Measurements from ENCODE around the gene PPARA. TPM values are rescaled to one million over a fixed set of nuclear protein-coding genes. Genes with fewer than 3 reads are reported as not detected.

Gene PPARA
- total and polyA plus RNA-seq, 2 of the 4 experiments (the other 2 are of a cell fraction), result 3.1 to 7.0 TPM

DNA sequence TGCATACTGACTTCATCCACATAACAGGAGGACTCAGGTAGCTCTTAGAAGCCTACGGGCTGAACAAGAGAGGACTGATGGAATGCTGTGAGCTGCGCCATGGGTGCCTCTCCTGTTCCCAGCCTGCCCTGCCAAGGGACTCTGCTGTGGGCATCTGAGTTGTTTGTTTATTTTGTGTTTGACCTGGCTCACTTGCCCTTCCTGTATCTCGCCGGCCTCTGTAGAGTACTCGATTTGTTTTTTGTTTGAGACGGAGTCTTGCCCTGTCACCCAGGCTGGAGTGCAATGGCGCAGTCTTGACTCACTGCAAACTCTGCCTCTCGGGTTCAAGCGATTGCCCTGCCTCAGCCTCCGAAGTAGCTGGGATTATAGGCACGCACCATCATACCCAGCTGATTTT, 119.2 kb downstream of the PPARA start:
- Histone ChIP-seq H3K56ac (ENCODE audit: extremely low read depth, insufficient read depth, low read length) (no peak overlapping the region), H3K4me1 (ENCODE audit: control insufficient read depth, insufficient read depth, low read length) (peaks cover 10% of the 10 kb centered on the region), H3K18ac (ENCODE audit: low read depth, low read length) (no peak overlapping the region), H3K27me3 (ENCODE audit: control insufficient read depth, insufficient read depth, low read length) (no peaks in the 10 kb centered on the region), H2BK5ac (ENCODE audit: low read depth, low read length, poor library complexity, severe bottlenecking) (no peak overlapping the region), H3K27ac (ENCODE audit: insufficient read depth, low read length) (no peak overlapping the region), H2BK15ac (ENCODE audit: low read depth, low read length) (no peak overlapping the region), H3K9me1 (ENCODE audit: insufficient read depth, low read length) (peaks cover 11% of the 10 kb centered on the region), H3K4me2 (ENCODE audit: low read depth, low read length) (no peak overlapping the region; the same call in 1 of the 2 replicates), H4K20me1 (ENCODE audit: insufficient read depth, low read length) (0 out of 2 replicates have a peak, but pooled peaks cover 5% of the 10 kb centered on the region), H2AK9ac (replicated peaks; ENCODE audit: low read depth, low read length, poor library complexity) (peak overlapping the region; percentile 70), H3K4me3 (ENCODE audit: insufficient read depth, low read depth, low read length) (no peak overlapping the region), H3K9ac (ENCODE audit: low read depth, low read length) (no peak overlapping the region), H2BK120ac (ENCODE audit: low read depth, low read length) (no peak overlapping the region), H2AFZ (replicated peaks; ENCODE audit: low read length, poor library complexity) (peak overlapping the region; percentile 11), H3K14ac (replicated peaks; ENCODE audit: low read depth, low read length) (peak overlapping the region; percentile 41; the same call in 1 of the 2 replicates), H3K79me1 (ENCODE audit: low read depth in 1 of 2, low read length in 2 of 2) (peaks cover 15 to 24% of the 10 kb centered on the region in 2 experiments), H3K4ac (ENCODE audit: low read depth, low read length) (peak overlapping the region; percentile 30; the same call in 1 of the 2 replicates), H3K36me3 (ENCODE audit: control insufficient read depth, insufficient read depth, low read length) (peaks cover 30% of the 10 kb centered on the region), H2AK5ac (ENCODE audit: low read depth, low read length) (no peak overlapping the region), H2BK20ac (ENCODE audit: low read depth, low read length) (no peak overlapping the region), H4K8ac (ENCODE audit: low read depth in 2 of 2, low read length in 2 of 2) (no peak overlapping the region), H4K5ac (ENCODE audit: low read depth, low read length) (no peak overlapping the region), H3K23ac (ENCODE audit: low read depth, low read length) (0 out of 2 replicates have a peak overlapping the region, but pooled peaks have one; percentile 73), H3K9me3 (ENCODE audit: control insufficient read depth, insufficient read depth, low read length) (no peaks in the 10 kb centered on the region), H4K91ac (ENCODE audit: insufficient read depth, low read depth, low read length) (no peak overlapping the region)
- ATAC-seq (ENCODE audit: low read depth) (no peak), DNase-seq (no peak)
- BruUV-seq (replicated peaks), result no TSS peak
- in situ Hi-C loops (cut with MboI; ENCODE audit: low sequenced_read_pairs) (no loop called here), dilution Hi-C loops (cut with HindIII; ENCODE audit: low sequenced_read_pairs, unreplicated experiment) (no loop called here), intact Hi-C loops (cut with micrococcal nuclease) (no loop called here)
- TF ChIP-seq, protein P1, sequence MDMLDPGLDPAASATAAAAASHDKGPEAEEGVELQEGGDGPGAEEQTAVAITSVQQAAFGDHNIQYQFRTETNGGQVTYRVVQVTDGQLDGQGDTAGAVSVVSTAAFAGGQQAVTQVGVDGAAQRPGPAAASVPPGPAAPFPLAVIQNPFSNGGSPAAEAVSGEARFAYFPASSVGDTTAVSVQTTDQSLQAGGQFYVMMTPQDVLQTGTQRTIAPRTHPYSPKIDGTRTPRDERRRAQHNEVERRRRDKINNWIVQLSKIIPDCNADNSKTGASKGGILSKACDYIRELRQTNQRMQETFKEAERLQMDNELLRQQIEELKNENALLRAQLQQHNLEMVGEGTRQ (IDR thresholded peaks at IDR 0.05; ENCODE audit: low read depth, low read length), result no peak
- no peak for TF ChIP-seq RCOR1 (IDR thresholded peaks at IDR 0.05; ENCODE audit: insufficient replicate concordance, low read length)
- WGBS, 2 experiments (ENCODE audit: extremely low coverage in 2 of 2, insufficient read length in 1 of 2), result no CpG with 5 or more reads among the region's 11 CpGs
- ChIA-PET POLR2A (ENCODE audit: unreplicated experiment) (no interaction called here), CTCF (no interaction called here)

Data from IMR-90 (cell line).